ENCODE measurements around the gene P2RX1. TPM values are rescaled to one million over a fixed set of nuclear protein-coding genes. Genes with fewer than 3 reads are reported as not detected.

P2RX1 gene
- 10 to 100 TPM in 1 of 4 donors, 1 to 10 TPM in 2, not detected in 1; 2.2 to 53.4 (median 3.2) TPM for polyA plus RNA-seq
- long read RNA-seq, donor 1, result 0 reads
- long read RNA-seq, donor 2, transcript P2RX1-201 (12 exons, 2,697 nt), result major isoform, 8 of 10 reads
- long read RNA-seq, donor 2, partial matches to known transcripts, result 0 of 10 reads
- long read RNA-seq, donor 2, other reads (novel, unspliced or antisense), result 0 of 10 reads
- long read RNA-seq, donor 3, partial matches to known transcripts, result 15 of 19 reads
- long read RNA-seq, donor 3, other reads (novel, unspliced or antisense), result 0 of 19 reads
- long read RNA-seq, donor 4, result 0 reads
- long read RNA-seq, donor 5, partial matches to known transcripts, result 0 of 1 reads
- long read RNA-seq, donor 5, other reads (novel, unspliced or antisense), result 0 of 1 reads
- long read RNA-seq, donor 6, transcript P2RX1-201 (12 exons, 2,697 nt), result major isoform, 7 of 18 reads
- long read RNA-seq, donor 6, partial matches to known transcripts, result 9 of 18 reads
- long read RNA-seq, donor 6, other reads (novel, unspliced or antisense), result 0 of 18 reads
- long read RNA-seq, donor 7, partial matches to known transcripts, result 0 of 1 reads
- long read RNA-seq, donor 7, other reads (novel, unspliced or antisense), result 0 of 1 reads
- long read RNA-seq, donor 8, result 0 reads
- long read RNA-seq, donor 9, partial matches to known transcripts, result 0 of 1 reads
- long read RNA-seq, donor 9, other reads (novel, unspliced or antisense), result 0 of 1 reads
- long read RNA-seq, donor 10, transcript P2RX1-201 (12 exons, 2,697 nt), result major isoform, 5 of 6 reads
- long read RNA-seq, donor 10, partial matches to known transcripts, result 0 of 6 reads
- long read RNA-seq, donor 10, other reads (novel, unspliced or antisense), result 0 of 6 reads

GRCh38 chr17:3915995-3916696 lies at the start of gene P2RX1:
Gene P2RX1 (minus strand): TSS chr17:3916465. CDS start chr17:3916225, 240 bp downstream.
- DNase-seq (peak; percentile 30 to 81), FAIRE-seq (no peak)
- peaks cover 0 to 53% (median 0%) of the 10 kb centered on the region in 3 donors for H3K36me3 ChIP-seq (ENCODE audit: control insufficient read depth in 3 of 3, insufficient read depth in 2 of 3, low read depth in 1 of 3, low read length in 3 of 3)
- H3K27me3 ChIP-seq (ENCODE audit: control insufficient read depth in 3 of 3, insufficient read depth in 3 of 3, low read length in 3 of 3), result no peaks in the 10 kb centered on the region
- peaks cover 0 to 4% of the 10 kb centered on the region in 2 donors for H3K9me3 ChIP-seq (ENCODE audit: control insufficient read depth in 2 of 2, insufficient read depth in 1 of 2, low read depth in 1 of 2, low read length in 1 of 2)
- H3K4me1 ChIP-seq (ENCODE audit: control insufficient read depth in 3 of 3, insufficient read depth in 2 of 3, low read depth in 1 of 3, low read length in 2 of 3), result peaks cover 3 to 48% (median 8%) of the 10 kb centered on the region in 3 donors
- peak within 1 kb of the TSS in 2 of 3 donors; percentile 6 to 53 for H3K4me3 ChIP-seq (ENCODE audit: low read depth in 1 of 3, low read length in 3 of 3)
- peak within 1 kb of the TSS; percentile 21 to 87 (median 84) for H3K27ac ChIP-seq (ENCODE audit: low read depth in 1 of 3, low read length in 2 of 3)
- WGBS, 3 donors, result 60 to 65% (median 61%) methylated on average over 28 of the region's 28 CpGs

GRCh38 chr17:3965118-3965800 lies 49.0 kb upstream of the P2RX1 start:
- DNase-seq (peak; percentile 87 to 90), FAIRE-seq (no peak)
- peaks cover 0 to 51% (median 7%) of the 10 kb centered on the region in 3 donors for H3K4me1 ChIP-seq (ENCODE audit: control insufficient read depth in 3 of 3, insufficient read depth in 2 of 3, low read depth in 1 of 3, low read length in 2 of 3)
- peak overlapping the region; percentile 73 to 96 (median 77) for H3K27ac ChIP-seq (ENCODE audit: low read depth in 1 of 3, low read length in 2 of 3)
- H3K4me3 ChIP-seq (ENCODE audit: low read depth in 1 of 3, low read length in 3 of 3), result peak overlapping the region; percentile 55 to 82 (median 74)
- peaks cover 0 to 4% (median 0%) of the 10 kb centered on the region in 3 donors for H3K36me3 ChIP-seq (ENCODE audit: control insufficient read depth in 3 of 3, insufficient read depth in 2 of 3, low read depth in 1 of 3, low read length in 3 of 3)
- WGBS, 3 donors, result 7 to 15% (median 12%) methylated on average over 12 to 17 of the region's 17 CpGs
- H3K9me3 ChIP-seq (ENCODE audit: control insufficient read depth in 2 of 2, insufficient read depth in 1 of 2, low read depth in 1 of 2, low read length in 1 of 2), result no peaks in the 10 kb centered on the region
- peaks cover 0 to 15% (median 0%) of the 10 kb centered on the region in 3 donors for H3K27me3 ChIP-seq (ENCODE audit: control insufficient read depth in 3 of 3, insufficient read depth in 3 of 3, low read length in 3 of 3)

GRCh38 chr17:3964203-3965117 lies 48.2 kb upstream of the P2RX1 start, which contains the start of gene ATP2A3:
Gene ATP2A3 (minus strand): TSS chr17:3964437. CDS start chr17:3964291, 146 bp downstream.
- FAIRE-seq, result no peak
- Histone ChIP-seq H3K9me3 (ENCODE audit: control insufficient read depth in 2 of 2, insufficient read depth in 1 of 2, low read depth in 1 of 2, low read length in 1 of 2) (no peaks in the 10 kb centered on the region), H3K4me1 (ENCODE audit: control insufficient read depth in 3 of 3, insufficient read depth in 2 of 3, low read depth in 1 of 3, low read length in 2 of 3) (peaks cover 2 to 59% (median 8%) of the 10 kb centered on the region in 3 donors), H3K27ac (ENCODE audit: low read depth in 1 of 3, low read length in 2 of 3) (peak within 1 kb of the TSS; percentile 73 to 96 (median 77)), H3K4me3 (ENCODE audit: low read depth in 1 of 3, low read length in 3 of 3) (peak within 1 kb of the TSS; percentile 55 to 82 (median 74)), H3K27me3 (ENCODE audit: control insufficient read depth in 3 of 3, insufficient read depth in 3 of 3, low read length in 3 of 3) (peaks cover 0 to 15% (median 0%) of the 10 kb centered on the region in 3 donors), H3K36me3 (ENCODE audit: control insufficient read depth in 3 of 3, insufficient read depth in 2 of 3, low read depth in 1 of 3, low read length in 3 of 3) (peaks cover 0 to 11% (median 0%) of the 10 kb centered on the region in 3 donors)
- 0 to 1% (median 1%) methylated on average over 37 to 92 of the region's 92 CpGs for WGBS, 3 donors
- DNase-seq, result peak; percentile 64 to 80

GRCh38 chr17:3963237-3964201 lies 47.3 kb upstream of the P2RX1 start:
- Histone ChIP-seq H3K4me3 (ENCODE audit: low read depth in 1 of 3, low read length in 3 of 3) (peak overlapping the region; percentile 44 to 82 (median 74)), H3K27ac (ENCODE audit: low read depth in 1 of 3, low read length in 2 of 3) (peak overlapping the region; percentile 19 to 59 (median 30)), H3K4me1 (ENCODE audit: control insufficient read depth in 3 of 3, insufficient read depth in 2 of 3, low read depth in 1 of 3, low read length in 2 of 3) (peaks cover 2 to 65% (median 12%) of the 10 kb centered on the region in 3 donors), H3K27me3 (ENCODE audit: control insufficient read depth in 3 of 3, insufficient read depth in 3 of 3, low read length in 3 of 3) (peaks cover 0 to 15% (median 0%) of the 10 kb centered on the region in 3 donors), H3K36me3 (ENCODE audit: control insufficient read depth in 3 of 3, insufficient read depth in 2 of 3, low read depth in 1 of 3, low read length in 3 of 3) (peaks cover 0 to 13% (median 0%) of the 10 kb centered on the region in 3 donors), H3K9me3 (ENCODE audit: control insufficient read depth in 2 of 2, insufficient read depth in 1 of 2, low read depth in 1 of 2, low read length in 1 of 2) (no peaks in the 10 kb centered on the region)
- DNase-seq (peak; percentile 35 to 57), FAIRE-seq (no peak)
- 5 to 8% (median 5%) methylated on average over 47 to 64 of the region's 64 CpGs for WGBS, 3 donors

GRCh38 chr17:3962965-3963236 lies 46.6 kb upstream of the P2RX1 start:
- peak overlapping the region in 2 of 3 donors; percentile 44 to 74 for H3K4me3 ChIP-seq (ENCODE audit: low read depth in 1 of 3, low read length in 3 of 3)
- H3K27me3 ChIP-seq (ENCODE audit: control insufficient read depth in 3 of 3, insufficient read depth in 3 of 3, low read length in 3 of 3), result peaks cover 0 to 15% (median 0%) of the 10 kb centered on the region in 3 donors
- H3K27ac ChIP-seq (ENCODE audit: low read depth in 1 of 3, low read length in 2 of 3), result peak overlapping the region in 2 of 3 donors; percentile 6 to 84
- DNase-seq, result no peak
- no peak for FAIRE-seq
- peaks cover 0 to 16% (median 0%) of the 10 kb centered on the region in 3 donors for H3K36me3 ChIP-seq (ENCODE audit: control insufficient read depth in 3 of 3, insufficient read depth in 2 of 3, low read depth in 1 of 3, low read length in 3 of 3)
- no peaks in the 10 kb centered on the region for H3K9me3 ChIP-seq (ENCODE audit: control insufficient read depth in 2 of 2, insufficient read depth in 1 of 2, low read depth in 1 of 2, low read length in 1 of 2)
- peaks cover 2 to 61% (median 12%) of the 10 kb centered on the region in 3 donors for H3K4me1 ChIP-seq (ENCODE audit: control insufficient read depth in 3 of 3, insufficient read depth in 2 of 3, low read depth in 1 of 3, low read length in 2 of 3)

GRCh38 chr17:3962217-3962964 lies 46.1 kb upstream of the P2RX1 start:
- H3K27ac ChIP-seq (ENCODE audit: low read depth in 1 of 3, low read length in 2 of 3), result peak overlapping the region; percentile 9 to 84 (median 30)
- 63 to 77% (median 72%) methylated on average over 11 of the region's 11 CpGs for WGBS, 3 donors
- peaks cover 0 to 21% (median 0%) of the 10 kb centered on the region in 3 donors for H3K36me3 ChIP-seq (ENCODE audit: control insufficient read depth in 3 of 3, insufficient read depth in 2 of 3, low read depth in 1 of 3, low read length in 3 of 3)
- FAIRE-seq, result no peak
- H3K27me3 ChIP-seq (ENCODE audit: control insufficient read depth in 3 of 3, insufficient read depth in 3 of 3, low read length in 3 of 3), result peaks cover 0 to 15% (median 0%) of the 10 kb centered on the region in 3 donors
- H3K4me1 ChIP-seq (ENCODE audit: control insufficient read depth in 3 of 3, insufficient read depth in 2 of 3, low read depth in 1 of 3, low read length in 2 of 3), result peaks cover 2 to 56% (median 12%) of the 10 kb centered on the region in 3 donors
- DNase-seq, result no peak
- no peaks in the 10 kb centered on the region for H3K9me3 ChIP-seq (ENCODE audit: control insufficient read depth in 2 of 2, insufficient read depth in 1 of 2, low read depth in 1 of 2, low read length in 1 of 2)
- H3K4me3 ChIP-seq (ENCODE audit: low read depth in 1 of 3, low read length in 3 of 3), result peak overlapping the region in 2 of 3 donors; percentile 2 to 24
